Body of pancreas (tissue), 4 donors: ENCODE data around the gene TSPOAP1.

Experiments used
- POLR2A ChIP-seq, 3 donors: fragments of 450-650 bp; IDR thresholded peaks; one replicate each; pipeline ENCODE4 v1.6.1; 2016; ENCODE audit warnings: antibody characterized with exemption in 3 of 3, mild to moderate bottlenecking in 2 of 3
- TF ChIP-seq, protein P1 (sequence below), 7 experiments: fragments of 450-650 bp in 4 of 7; fragments of 200-600 bp in 3 of 7; sonication (generic) in 3 of 7; IDR thresholded peaks; one replicate each; pipeline ENCODE4 v1.5.1; 2016 to 2019; ENCODE audit warnings: antibody characterized with exemption in 7 of 7

DNA sequence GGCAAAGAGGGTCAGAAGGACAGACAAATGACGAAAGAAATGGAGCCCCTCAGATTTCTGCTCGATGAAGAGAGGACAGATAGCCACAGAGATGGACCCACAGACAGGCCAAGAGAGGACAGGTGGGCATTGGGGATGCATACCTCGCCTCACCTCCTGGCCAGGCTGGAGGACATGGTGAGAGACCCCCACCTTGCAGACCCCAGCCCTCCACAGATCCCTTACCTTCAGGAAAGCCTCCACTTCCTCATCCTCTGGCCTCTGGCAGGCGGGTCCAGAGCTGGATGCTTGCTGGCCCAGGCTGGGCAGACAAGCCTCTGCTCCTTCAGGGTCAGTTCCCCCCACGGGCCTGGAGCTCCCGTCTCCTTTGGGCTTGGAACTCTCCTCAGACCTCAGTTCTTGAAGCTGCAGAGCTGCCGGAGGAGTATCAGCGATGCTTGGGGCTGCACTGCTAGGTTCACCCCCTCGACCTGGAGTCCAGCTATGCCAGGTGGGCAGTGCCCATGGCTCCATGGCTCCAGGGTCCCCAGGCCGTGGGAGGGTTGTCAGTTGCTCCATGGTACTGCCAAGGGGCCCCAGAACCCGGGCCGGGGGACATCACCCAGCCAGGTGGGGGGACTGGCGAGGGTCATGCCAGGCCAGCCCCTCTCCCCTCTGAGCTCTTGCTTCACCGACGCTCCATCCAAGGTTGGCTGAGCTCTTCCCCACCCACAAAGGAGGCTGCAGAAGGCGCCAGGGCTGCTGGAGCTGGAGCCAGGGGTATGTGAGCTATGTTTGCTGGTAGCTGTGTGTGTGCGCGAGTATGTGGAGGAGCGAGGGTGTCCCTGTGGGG is 1.0 kb downstream of the TSPOAP1 start:
- TF ChIP-seq, protein P1, sequence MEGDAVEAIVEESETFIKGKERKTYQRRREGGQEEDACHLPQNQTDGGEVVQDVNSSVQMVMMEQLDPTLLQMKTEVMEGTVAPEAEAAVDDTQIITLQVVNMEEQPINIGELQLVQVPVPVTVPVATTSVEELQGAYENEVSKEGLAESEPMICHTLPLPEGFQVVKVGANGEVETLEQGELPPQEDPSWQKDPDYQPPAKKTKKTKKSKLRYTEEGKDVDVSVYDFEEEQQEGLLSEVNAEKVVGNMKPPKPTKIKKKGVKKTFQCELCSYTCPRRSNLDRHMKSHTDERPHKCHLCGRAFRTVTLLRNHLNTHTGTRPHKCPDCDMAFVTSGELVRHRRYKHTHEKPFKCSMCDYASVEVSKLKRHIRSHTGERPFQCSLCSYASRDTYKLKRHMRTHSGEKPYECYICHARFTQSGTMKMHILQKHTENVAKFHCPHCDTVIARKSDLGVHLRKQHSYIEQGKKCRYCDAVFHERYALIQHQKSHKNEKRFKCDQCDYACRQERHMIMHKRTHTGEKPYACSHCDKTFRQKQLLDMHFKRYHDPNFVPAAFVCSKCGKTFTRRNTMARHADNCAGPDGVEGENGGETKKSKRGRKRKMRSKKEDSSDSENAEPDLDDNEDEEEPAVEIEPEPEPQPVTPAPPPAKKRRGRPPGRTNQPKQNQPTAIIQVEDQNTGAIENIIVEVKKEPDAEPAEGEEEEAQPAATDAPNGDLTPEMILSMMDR (IDR thresholded peaks at IDR 0.05) = no peak
- TF ChIP-seq POLR2A (IDR thresholded peaks at IDR 0.05) = no peak
